GM19324 (cell line): ENCODE data around the gene TGFB1I1.
"Not testable (repeated sequence)": the region's sequence is repeated elsewhere in the genome, so short reads cannot be mapped to it uniquely, and the experiment has no call there.

Source experiments
- ATAC-seq: cut with Tn5 transposase; IDR thresholded peaks from one replicate; pipeline ENCODE4 v1.9.1; 2021; ENCODE audit warnings: mild to moderate bottlenecking, moderate library complexity; ENCODE audit not compliant: unreplicated experiment, low FRiP score

The TGFB1I1 gene

DNA sequence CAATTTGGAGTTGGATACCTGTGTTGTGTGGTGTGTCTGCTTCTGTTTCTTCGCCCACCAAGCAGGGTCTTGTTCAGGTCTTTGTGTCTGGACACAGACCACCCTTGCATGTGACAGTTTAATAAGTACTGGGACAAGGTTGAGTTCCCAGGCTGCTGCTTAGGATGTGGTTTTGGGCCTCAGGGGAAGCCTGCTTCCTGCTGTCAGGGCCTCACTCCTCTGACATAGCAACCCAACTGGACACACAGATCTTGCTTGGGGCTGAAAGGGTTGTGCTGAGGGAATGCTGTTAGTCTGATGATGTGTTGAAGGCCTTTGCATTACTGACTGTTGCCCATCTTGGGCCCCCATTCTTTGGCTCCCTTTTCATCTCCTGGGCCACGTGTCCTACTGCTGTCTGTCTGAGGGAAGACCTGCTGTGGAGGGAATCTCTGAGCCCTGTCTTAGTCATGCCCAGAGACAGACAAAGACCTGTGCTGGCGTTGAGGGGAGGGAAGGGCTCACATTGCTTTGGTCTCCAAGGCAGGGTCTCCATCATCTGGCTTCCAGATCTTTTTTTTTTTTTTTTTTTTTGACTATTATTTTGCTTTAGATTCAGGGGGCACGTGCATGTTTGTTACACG lies 4.7 kb upstream of the TGFB1I1 start:
- ATAC-seq = no peak

DNA sequence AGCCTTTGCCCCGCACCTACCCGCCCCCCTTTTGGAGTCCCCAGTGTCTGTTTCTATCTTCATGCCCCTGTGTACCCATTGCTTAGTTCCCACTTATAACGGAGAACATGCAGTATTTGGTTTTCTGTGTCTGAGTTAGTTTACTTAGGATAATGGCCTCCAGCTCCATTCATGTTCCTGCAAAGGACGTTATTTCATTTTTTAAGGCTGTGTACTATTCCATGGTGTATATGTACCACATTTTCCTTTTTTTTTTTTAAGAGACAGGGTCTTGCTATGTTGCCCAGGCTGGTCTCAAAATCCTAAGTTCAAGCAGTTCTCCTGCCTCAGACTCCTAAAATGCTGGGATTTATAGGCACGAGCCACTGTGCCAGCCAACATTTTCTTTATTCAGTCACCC lies 4.1 kb upstream of the TGFB1I1 start:
- ATAC-seq = no peak

DNA sequence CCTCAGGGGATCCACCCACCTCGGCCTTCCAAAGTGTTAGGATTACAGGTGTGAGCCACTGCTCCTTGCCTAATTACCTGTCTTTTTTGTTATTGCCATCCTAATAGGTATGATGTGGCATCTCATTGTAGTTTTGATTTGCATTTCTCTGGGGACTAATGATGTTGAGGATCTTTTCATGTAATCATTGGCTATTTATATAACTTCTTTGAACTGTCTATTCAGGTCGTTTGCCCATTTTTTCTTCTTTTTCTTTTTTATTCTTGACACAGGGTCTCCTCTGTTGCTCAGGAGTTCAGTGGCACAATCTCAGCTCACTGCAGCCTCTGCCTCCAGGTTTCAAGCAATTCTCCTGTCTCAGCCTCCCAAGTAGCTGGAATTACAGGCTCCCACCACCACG lies 1.3 kb upstream of the TGFB1I1 start:
- no peak for ATAC-seq

DNA sequence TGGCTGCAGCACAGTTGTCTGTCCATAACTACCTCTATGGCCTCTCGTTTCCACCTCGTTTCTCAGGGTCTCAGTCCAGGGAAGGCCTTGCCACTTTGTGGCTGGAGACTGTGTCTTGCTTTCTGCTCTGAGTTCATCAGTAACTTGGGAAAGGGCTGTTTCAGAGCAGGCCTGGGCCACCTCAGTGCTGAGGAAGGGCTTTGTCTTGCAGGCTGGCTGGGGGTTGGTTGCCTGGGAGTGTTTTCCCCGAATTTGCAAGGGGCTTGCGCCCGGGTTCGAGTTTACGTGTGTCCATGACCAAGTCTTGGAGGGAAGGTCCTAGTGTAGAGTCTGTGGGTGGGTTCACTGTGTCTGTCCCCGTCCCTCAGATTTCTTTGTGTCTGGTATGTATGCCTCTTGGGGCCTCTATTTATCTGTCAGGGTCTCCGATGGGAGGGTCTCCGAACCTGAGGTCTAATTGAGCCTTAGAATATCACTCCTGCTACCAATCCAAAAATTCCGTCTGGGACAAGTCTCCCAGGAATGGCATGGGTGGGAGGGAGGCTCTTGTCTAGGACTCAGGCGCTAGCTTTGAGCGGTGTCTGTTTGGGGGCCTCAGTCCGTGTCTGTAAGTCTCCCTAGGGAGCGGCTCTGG lies 594 bp upstream of the TGFB1I1 start:
- ATAC-seq = no peak

DNA sequence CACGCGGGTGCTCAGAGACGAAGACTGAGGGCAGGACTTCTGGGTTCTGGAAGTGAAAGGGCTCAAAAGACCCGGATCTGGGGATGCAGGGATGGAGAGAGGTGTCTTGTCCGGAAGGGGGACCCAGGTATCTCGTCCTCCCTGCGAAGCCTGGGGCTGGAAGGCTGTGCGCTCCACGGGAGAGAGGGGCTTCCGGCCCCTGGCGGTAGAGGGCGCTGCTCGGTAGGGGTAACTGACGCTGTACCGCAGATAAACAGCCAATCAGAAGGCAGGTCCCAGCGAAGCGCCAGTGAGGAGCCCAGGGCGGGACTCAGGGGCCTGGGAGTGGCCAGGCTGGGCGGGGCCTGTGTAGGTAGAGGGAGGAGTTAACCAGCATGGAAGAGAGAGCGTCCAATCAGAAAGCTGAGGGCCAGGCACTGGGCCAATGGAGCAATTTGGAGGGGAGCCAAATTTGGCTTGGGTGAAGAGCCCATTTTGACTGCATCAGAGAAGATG lies 804 bp downstream of the TGFB1I1 start:
- no peak for ATAC-seq

DNA sequence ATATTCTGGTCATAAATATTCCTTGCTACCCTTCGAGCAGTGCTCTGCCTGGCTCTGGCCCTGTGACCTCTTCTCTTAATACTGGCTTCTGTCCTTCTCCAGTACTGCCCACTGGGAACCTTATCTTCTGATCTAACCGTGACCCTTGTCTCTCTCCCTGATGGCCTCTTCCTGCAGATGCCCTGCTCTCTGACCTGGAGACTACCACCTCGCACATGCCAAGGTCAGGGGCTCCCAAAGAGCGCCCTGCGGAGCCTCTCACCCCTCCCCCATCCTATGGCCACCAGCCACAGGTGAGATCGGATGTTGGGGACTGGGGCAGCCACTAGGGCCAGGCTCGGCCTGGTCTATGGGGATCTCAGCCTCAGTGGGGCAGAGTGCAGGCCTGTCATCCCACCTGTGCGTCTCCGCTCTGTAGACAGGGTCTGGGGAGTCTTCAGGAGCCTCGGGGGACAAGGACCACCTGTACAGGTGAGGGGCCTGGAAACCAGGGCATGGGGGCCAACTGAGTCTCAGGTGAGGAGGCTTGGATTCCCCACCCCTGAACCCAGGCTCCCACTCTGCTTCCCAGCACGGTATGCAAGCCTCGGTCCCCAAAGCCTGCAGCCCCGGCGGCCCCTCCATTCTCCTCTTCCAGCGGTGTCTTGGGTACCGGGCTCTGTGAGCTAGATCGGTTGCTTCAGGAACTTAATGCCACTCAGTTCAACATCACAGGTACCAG lies 1.5 kb downstream of the TGFB1I1 start:
- no peak for ATAC-seq

DNA sequence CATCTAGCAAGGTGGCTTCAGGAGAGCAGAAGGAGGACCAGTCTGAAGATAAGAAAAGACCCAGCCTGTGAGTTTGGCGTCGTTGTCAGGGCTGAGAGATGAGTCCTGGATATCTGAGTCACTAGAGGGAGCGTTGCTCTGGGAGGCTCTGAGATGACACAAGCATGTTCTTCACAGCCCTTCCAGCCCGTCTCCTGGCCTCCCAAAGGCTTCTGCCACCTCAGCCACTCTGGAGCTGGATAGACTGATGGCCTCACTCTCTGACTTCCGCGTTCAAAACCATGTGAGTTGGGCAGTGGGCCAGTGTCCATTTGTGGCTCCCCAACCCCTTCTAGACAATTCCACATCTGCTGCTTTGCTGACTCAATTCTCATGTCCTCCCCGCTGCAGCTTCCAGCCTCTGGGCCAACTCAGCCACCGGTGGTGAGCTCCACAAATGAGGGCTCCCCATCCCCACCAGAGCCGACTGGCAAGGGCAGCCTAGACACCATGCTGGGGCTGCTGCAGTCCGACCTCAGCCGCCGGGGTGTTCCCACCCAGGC lies 2.3 kb downstream of the TGFB1I1 start:
- no peak for ATAC-seq

DNA sequence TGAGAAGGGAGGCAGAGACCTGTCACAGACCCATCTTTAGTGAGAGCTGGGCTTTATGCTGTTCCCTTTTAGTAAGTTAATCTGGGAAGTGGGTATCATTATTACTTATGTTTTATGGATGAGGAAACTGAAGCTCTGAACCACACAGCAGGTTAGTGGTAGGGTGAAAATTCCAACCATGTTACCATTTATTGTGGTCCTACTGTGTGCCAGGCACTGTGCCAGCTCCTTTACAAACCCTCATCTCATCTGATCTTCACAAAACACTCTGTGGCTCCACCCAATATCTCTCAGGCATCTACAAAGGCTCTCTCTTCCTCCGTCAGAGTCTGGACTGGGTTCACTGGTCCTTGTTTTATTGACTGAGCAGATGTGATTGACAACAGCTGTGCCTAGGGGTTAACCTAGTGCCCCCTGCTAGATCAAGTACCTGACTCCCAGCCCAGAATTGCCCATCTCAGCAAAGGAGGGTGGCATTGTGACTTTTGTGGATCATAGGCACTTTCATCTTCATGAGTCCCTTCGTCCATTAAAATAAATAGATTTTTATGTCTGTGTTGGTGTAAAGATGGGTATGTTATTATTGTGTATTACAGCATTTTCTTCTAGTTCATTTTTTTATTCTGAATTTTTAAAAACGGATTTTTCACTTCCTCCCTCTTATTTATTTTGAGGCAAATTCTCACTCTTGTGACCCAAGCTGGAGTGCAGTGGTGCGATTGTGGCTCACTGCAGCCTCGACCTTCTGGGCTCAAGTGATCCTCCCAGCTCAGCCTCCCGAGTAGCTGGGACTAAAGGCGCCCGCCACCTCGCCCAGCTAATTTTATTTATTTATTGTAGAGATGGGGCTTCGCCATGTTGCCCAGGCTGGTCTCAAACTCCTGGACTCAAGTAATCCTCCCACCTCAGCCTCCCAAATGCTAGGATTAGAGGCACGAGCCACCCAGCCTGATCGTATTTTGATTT lies 3.1 kb downstream of the TGFB1I1 start:
- ATAC-seq = no peak

DNA sequence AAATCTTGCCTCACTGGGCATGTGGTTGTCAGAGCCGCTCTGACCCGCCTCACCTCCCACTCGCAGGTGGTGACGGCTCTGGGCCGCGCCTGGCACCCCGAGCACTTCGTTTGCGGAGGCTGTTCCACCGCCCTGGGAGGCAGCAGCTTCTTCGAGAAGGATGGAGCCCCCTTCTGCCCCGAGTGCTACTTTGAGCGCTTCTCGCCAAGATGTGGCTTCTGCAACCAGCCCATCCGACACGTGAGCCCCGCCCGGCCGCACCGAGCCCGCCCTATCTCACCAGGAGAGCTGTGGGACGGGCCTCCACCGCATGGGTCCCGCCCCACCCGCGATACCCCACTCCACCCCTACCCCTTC lies 4.0 kb downstream of the TGFB1I1 start:
- no peak for ATAC-seq

DNA sequence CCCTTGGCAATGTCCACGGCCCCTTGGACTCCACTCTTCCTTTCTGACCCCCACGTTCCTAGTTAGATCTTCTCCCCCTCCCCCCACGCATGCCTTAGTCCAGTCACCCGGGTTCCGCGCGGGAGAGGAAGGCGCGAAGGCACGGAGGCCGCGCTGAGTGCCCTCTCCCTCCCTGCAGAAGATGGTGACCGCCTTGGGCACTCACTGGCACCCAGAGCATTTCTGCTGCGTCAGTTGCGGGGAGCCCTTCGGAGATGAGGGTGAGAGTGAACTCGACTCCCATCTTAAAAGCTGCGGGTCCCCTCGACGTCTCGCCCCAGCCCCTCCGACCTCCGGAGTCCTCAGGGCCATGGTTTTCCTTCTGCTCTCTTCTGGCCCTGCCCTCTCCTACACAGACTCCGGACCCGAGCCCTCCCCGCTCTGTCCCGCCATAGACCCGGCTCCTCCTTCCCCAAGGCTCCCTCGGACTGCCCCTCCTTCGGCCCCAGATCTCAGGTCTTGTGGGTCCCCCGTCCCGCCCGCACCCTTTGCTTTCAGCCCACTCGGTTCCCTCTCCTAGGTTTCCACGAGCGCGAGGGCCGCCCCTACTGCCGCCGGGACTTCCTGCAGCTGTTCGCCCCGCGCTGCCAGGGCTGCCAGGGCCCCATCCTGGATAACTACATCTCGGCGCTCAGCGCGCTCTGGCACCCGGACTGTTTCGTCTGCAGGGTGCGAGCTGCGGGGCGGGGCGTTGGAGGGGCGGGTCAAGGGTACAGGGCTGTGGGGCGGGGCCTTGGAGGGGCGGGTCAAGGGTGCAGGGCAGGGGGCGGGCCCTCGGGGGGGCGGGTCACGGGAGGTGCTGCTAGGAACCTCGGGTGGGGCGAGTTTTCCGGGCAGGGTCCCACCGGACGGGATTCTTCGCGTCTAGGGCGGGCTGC lies 4.6 kb downstream of the TGFB1I1 start:
- ATAC-seq = no peak

DNA sequence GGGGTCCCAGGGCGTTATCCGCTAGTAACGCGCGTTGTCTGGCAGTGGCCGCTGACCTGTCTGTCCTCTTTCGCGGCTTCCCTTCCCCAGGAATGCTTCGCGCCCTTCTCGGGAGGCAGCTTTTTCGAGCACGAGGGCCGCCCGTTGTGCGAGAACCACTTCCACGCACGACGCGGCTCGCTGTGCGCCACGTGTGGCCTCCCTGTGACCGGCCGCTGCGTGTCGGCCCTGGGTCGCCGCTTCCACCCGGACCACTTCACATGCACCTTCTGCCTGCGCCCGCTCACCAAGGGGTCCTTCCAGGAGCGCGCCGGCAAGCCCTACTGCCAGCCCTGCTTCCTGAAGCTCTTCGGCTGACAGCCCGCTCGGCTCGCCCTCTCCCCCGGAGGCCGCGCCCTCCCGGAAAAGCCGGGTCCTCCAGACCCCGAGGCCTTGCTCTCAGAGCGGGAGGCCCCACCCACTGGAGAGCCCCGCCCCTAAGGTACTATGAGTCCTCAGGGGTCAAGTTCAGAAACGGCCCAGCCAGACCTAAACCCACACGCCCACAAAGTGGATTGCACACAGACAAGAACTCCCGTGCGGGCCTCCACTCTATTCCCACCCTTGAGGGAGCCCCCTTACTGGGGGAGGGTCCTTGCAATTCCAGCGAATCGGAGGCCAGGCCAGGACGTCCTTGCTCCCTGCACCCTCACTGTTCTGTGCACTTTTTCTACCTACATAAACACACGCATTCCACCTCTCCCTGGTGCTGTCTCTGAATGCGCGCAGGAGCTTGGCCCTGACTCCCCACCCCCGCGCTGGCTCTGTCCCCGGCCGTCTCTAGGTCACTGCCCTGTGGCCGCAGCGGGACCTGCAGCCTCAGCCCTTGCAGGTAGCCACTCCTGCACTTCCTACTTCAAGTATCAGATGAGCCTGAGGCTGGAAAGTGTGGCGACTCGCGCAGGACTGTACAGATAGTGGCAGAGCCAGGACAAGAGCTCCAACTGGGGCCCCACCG lies 5.6 kb downstream of the TGFB1I1 start:
- ATAC-seq = no peak

DNA sequence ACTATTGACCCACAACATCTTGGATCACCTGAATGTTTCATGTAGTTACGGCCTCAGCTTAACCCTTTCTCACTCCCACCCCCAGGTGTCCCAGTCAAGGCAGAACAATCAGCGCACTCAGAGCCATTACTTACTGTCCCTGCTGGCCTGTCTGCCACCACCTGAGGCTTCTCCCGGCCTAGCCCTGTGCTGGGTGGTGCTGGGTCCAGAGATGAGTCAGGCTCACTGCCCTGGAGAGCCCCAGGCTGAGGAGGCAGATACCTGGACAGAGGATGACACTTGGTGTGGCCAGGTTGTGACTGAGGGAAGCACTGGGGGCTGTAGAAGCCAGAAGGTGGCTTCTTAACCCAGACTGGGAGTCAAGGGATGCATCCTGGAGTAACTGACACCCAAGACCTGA lies 7.0 kb downstream of the TGFB1I1 start:
- ATAC-seq = no peak

DNA sequence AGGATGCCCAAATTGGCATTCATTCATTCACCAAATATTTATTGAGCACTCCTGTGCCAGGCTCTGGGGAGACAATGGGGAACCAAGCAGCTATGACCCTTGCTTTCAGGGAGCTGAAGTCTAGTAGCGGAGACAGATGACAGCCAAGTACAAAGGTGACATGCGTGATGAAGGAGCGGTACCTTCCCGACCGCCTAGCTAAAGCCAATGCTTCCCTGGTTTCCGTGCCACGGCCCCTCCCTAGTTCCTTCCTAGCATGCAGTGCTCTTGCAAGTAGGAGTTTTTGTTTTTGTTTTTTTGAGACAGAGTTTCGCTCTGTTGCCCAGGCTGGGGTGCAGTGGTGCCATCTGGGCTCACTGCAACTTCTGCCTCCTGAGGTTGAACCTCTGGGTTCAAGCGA lies 7.8 kb downstream of the TGFB1I1 start:
- no peak for ATAC-seq

DNA sequence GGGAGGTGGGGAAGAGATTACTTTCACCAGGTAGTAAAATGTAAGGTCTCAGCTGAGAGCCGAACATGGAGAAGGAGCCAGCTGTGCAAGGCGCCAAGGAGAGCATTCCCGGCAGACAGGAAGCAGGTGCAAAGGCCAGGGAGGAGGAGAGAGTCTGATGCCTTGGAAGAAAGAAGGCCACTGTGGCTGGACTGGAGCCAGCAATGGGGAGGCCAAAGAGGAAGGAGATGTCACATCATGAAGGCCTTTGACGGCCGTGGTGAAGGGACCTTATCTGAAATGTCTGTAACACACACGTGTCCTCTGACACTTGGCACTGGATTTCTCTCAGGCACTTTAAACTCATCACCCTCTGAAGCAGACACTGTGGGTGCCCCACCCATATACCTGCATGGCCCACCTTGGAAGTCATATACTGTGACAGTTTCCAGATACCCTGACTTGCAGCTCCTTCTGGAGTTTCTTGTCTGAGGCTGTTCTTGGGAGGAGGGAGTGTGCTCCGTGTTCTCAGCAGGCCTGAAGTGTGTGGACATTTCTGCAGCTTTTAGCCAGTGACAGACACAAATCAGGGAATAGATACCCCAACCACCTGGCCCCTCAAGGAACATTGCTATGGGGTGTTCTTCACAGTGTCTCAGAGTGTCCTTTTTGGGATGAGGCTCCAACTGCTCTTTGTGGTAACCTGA lies 9.0 kb downstream of the TGFB1I1 start:
- ATAC-seq = no peak

DNA sequence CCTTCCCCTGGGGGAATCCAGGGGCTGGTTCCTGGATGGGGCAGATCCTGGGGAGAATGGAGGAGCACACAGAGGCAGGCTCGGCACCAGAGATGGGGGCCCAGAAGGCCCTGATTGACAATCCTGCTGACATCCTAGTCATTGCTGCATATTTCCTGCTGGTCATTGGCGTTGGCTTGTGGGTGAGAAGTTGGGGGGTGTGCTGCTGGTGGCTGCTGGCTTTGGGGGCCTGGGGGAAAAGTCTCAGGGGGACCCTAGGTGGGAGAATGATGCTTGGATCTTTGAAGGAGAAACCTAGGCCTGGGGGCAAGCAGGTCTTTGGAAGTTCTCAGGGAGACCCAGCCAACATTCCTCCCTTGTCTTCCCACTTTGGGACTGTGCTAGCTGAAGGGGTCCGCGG lies 11.1 kb downstream of the TGFB1I1 start, which contains the start of gene SLC5A2:
TSS of gene SLC5A2 (plus strand) at position 43 of the 400 bp plus-strand sequence. CDS start at position 57, 14 bp downstream.
- ATAC-seq = no peak

DNA sequence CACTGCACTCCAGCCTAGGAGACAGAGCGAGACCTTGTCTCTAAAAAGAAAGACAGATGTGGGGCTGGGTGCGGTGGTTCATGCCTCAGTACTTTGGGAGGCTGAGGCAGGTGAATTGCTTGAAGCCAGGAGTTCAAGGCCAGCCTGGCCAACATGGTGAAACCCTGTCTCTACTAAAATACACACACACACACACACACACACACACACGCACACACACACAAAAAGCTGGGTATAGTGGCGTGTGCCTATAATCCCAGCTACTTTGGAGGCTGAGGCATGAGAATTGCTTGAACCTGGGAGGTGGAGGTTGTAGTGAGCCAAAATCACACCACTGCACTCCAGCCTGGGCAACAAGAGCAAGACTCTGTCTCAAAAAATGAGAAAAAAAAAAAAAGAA lies 12.1 kb downstream of the TGFB1I1 start:
- not testable (repeated sequence) for ATAC-seq

DNA sequence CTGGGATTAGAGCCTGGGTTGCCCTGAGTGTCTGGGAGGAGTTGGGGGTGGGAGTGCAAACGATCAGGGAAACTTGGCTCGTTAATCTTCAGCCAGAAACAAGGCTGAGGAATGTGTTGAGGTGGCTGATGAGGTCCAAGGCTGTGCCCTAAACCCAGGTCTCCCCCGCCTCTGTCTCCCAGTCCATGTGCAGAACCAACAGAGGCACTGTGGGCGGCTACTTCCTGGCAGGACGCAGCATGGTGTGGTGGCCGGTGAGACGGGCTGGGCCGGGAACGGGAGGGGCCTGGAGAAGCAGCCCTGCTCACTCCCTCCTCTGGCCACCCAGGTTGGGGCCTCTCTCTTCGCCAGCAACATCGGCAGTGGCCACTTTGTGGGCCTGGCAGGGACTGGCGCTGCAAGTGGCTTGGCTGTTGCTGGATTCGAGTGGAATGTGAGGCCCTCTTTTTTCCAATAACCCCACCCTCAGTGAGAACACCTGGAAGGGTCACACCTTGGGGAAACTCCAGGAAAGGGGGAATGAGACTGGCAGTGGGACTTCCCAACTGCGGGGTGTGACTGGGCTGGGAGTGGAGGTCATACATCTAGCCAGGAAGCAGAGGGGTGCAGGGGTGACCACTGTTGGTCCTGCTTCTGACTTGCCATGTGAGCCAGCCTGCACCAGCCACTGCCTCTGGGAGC lies 12.7 kb downstream of the TGFB1I1 start:
- no peak for ATAC-seq
